IPS-20b (cell line): ENCODE measurements around the gene EXOC3L4.
A peak's percentile ranks its signal among the peaks of the same experiment; 100 is the strongest.

Experiments
- H3K27ac ChIP-seq: one replicate; pipeline ENCODE4 v1.5.1; 2013; ENCODE audit warnings: low read length
- H3K27me3 ChIP-seq: 2 replicates; pipeline ENCODE4 v1.6.1; 2013; ENCODE audit warnings: mild to moderate bottlenecking, low read length, inconsistent platforms; ENCODE audit not compliant: insufficient read depth
- H3K36me3 ChIP-seq: 2 replicates; pipeline ENCODE4 v1.6.1; 2013; ENCODE audit warnings: low read depth, mild to moderate bottlenecking, inconsistent platforms, low read length, moderate library complexity; ENCODE audit not compliant: insufficient read depth
- H3K4me1 ChIP-seq: 2 replicates; pipeline ENCODE4 v1.6.1; 2013; ENCODE audit warnings: mild to moderate bottlenecking, control low read depth, inconsistent platforms, low read length, moderate library complexity; ENCODE audit not compliant: insufficient read depth
- H3K4me3 ChIP-seq: 2 replicates; pipeline ENCODE4 v1.5.1; 2013; ENCODE audit warnings: mild to moderate bottlenecking, low read length, inconsistent platforms
- H3K9ac ChIP-seq: 2 replicates; pipeline ENCODE4 v1.6.1; 2013; ENCODE audit warnings: low read depth, mild to moderate bottlenecking, inconsistent platforms, low read length, moderate library complexity
- H3K9me3 ChIP-seq: 2 replicates; pipeline ENCODE4 v1.6.1; 2013; ENCODE audit warnings: mild to moderate bottlenecking, low read depth, low read length, inconsistent platforms; ENCODE audit not compliant: insufficient read depth

Gene EXOC3L4

DNA sequence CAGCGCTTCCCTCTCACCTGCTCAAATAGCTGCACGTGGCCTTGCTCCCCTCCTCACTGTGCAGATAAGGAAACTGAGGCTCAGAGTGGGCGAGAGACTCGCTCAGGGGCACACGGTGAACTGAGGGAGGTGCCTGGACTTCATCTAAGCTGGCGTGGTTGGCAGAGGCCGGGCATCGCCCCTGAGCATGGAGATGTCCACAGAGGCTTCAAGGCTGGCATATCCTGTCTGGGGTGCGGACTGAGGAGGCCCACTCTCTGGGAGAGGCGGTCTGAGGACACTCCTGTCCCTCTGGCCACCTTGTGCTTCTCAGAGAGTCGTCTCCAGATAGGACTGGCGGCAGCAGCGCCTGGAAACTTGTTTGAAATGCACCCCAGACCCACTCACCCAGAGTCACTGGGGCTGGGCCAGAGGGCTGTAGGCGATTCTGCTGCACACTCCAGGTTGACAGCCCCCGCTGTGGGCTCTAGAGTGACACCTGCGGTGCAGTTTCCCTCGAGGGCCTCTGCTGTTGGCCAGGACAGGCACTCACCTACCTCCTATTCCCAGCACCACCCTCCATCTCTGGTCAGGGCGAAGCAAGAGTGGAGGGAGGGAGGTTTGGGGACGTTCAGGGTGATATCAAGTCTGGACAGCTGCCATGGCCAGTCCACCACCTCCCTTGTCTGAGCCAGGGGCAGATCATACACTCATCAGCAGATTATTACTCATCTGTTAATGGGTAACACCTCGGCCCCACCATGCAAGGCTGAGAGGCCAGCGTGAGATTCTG is 21.7 kb upstream of the EXOC3L4 start:
- no peaks in the 10 kb centered on the region for H3K4me1 ChIP-seq
- H3K9me3 ChIP-seq = no peaks in the 10 kb centered on the region
- H3K4me3 ChIP-seq = no peak overlapping the region
- no peaks in the 10 kb centered on the region for H3K36me3 ChIP-seq
- H3K9ac ChIP-seq = no peak overlapping the region
- H3K27ac ChIP-seq = no peak overlapping the region
- H3K27me3 ChIP-seq = peaks cover 11% of the 10 kb centered on the region; the same call in 1 of the 2 replicates

DNA sequence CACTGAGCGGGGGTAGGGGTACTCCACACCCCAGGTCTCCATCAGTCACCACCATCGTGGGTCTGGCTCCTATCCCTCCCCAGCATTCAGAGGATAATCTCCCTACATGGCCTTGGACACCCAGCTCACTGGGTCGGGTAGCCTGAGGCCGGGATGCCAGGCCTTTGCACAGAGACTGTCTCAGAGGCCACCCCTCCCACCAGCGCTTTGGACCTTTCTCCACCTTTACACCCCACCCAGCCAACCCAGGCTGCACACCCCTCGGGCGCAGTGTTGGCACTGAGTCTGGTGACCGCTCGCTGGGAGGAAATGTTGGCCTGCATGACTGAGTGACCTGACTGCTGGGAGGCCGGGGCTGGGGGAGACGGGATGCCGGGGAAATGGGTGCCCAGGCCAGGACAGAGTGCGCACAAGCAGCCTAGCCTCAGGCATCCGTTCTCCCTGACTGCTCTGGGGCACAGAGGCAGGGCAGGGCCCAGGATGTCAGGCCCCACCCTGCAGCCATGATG is 21.1 kb upstream of the EXOC3L4 start:
- no peaks in the 10 kb centered on the region for H3K36me3 ChIP-seq
- no peak overlapping the region for H3K4me3 ChIP-seq
- H3K9me3 ChIP-seq = no peaks in the 10 kb centered on the region
- no peak overlapping the region for H3K9ac ChIP-seq
- H3K4me1 ChIP-seq = no peaks in the 10 kb centered on the region
- peaks cover 11% of the 10 kb centered on the region; the same call in 1 of the 2 replicates for H3K27me3 ChIP-seq
- H3K27ac ChIP-seq = no peak overlapping the region

- H3K4me3 ChIP-seq = no peak overlapping the region
- no peak overlapping the region for H3K9ac ChIP-seq
- no peaks in the 10 kb centered on the region for H3K9me3 ChIP-seq
- no peak overlapping the region for H3K27ac ChIP-seq
- H3K4me1 ChIP-seq = no peaks in the 10 kb centered on the region
- no peaks in the 10 kb centered on the region for H3K36me3 ChIP-seq
- peaks cover 11% of the 10 kb centered on the region; the same call in 1 of the 2 replicates for H3K27me3 ChIP-seq
Observed at GRCh38 chr14:103073876-103074728, 20.4 kb upstream of the EXOC3L4 start.

- Histone ChIP-seq H3K9me3 (no peaks in the 10 kb centered on the region), H3K36me3 (no peaks in the 10 kb centered on the region), H3K4me3 (peak overlapping the region; percentile 63; the same call in 1 of the 2 replicates), H3K27me3 (peaks cover 11% of the 10 kb centered on the region; the same call in 1 of the 2 replicates), H3K9ac (peak overlapping the region; percentile 37; the same call in 1 of the 2 replicates), H3K27ac (no peak overlapping the region), H3K4me1 (no peaks in the 10 kb centered on the region)
Observed at GRCh38 chr14:103074729-103075367, 19.7 kb upstream of the EXOC3L4 start.

DNA sequence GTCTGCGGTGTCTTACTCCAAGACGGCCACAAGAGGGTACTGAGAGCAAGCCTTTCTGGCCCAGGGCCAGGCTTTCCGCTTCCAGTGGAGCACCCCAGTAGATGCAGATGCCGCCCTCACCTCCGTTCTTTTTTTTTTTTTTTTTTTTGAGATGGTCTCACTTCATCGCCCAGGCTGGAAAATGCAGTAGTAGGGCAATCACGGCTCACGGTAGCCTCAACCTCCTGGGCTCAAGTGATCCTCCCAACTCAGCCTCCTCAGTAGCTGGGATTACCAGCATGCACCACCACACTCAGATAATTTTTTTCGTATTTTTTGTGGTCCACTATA is 16.1 kb upstream of the EXOC3L4 start:
- Histone ChIP-seq H3K9ac (no peak overlapping the region), H3K27ac (no peak overlapping the region), H3K4me1 (no peaks in the 10 kb centered on the region), H3K27me3 (peaks cover 44% of the 10 kb centered on the region), H3K9me3 (no peaks in the 10 kb centered on the region), H3K4me3 (no peak overlapping the region), H3K36me3 (no peaks in the 10 kb centered on the region)

DNA sequence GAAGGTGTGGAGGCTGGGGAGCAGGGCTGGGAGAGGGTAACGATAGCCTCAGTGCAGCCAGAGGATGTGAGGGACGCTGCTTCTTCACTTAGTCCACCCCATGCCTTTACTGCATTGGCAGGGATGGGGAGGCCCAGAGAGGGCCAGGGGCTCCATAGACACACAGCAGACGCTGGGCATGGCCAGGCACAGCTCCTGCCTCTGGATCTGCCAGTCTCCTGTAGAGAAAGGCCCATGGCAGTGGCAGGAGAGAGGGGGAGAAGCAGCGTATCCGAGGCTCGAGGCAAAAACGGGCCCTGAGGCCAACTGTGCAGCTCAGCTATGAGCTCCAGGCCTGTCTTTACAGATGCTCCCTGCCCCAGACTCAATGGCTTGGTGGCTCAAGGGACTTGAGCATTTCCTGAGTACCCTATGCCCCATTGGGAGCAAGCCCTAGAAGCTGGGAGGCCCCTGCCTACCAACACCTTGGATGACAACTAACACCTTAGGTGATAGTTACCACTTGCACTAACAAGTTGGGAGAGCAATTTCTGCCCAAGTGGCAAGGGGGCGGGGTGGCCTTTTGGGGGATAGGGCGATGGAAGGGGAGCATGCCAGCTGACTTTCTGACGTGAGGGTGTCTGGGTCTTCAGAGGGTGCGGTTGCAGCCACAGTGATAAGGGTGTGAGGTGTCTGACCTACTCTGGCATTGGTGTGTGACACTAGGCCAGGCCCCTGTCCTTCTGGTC is 15.5 kb upstream of the EXOC3L4 start:
- Histone ChIP-seq H3K9ac (no peak overlapping the region), H3K27ac (no peak overlapping the region), H3K27me3 (peaks cover 50% of the 10 kb centered on the region), H3K4me1 (no peaks in the 10 kb centered on the region), H3K4me3 (no peak overlapping the region), H3K9me3 (no peaks in the 10 kb centered on the region), H3K36me3 (no peaks in the 10 kb centered on the region)

DNA sequence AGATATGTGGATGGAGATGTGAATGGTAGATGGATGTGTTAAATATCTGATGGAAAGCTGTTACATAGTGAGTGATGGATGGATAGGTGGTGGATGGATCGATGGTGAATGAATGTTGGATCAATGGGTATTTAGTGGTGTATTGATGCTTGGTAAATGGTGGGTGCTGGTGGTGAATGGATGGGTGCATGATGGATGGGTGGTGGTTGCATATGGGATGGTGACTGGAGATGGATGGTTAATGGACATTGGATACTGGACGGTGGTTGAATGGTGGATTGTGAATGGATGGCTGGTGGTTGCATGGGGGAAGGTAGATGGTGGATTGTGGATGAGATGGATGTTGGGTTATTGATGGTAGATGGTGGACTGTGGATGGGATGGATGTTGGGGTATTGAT is 12.6 kb upstream of the EXOC3L4 start:
- Histone ChIP-seq H3K27ac (no peak overlapping the region), H3K27me3 (peaks cover 55% of the 10 kb centered on the region), H3K36me3 (no peaks in the 10 kb centered on the region), H3K9me3 (no peaks in the 10 kb centered on the region), H3K4me3 (no peak overlapping the region), H3K4me1 (no peaks in the 10 kb centered on the region), H3K9ac (no peak overlapping the region)

- H3K4me3 ChIP-seq = peak within 1 kb of the TSS; percentile 40; the same call in 1 of the 2 replicates
- H3K27ac ChIP-seq = no peak within 1 kb of the TSS
- no peak within 1 kb of the TSS for H3K9ac ChIP-seq
- H3K4me1 ChIP-seq = no peaks in the 10 kb centered on the region
- no peaks in the 10 kb centered on the region for H3K9me3 ChIP-seq
- no peaks in the 10 kb centered on the region for H3K36me3 ChIP-seq
- H3K27me3 ChIP-seq = peaks cover 55% of the 10 kb centered on the region
Observed at GRCh38 chr14:103084021-103084919, 10.3 kb upstream of the EXOC3L4 start, which contains the start of gene LBHD2. LBHD2 (plus strand) TSS chr14:103084210; CDS start chr14:103086013, 1,803 bp downstream.

DNA sequence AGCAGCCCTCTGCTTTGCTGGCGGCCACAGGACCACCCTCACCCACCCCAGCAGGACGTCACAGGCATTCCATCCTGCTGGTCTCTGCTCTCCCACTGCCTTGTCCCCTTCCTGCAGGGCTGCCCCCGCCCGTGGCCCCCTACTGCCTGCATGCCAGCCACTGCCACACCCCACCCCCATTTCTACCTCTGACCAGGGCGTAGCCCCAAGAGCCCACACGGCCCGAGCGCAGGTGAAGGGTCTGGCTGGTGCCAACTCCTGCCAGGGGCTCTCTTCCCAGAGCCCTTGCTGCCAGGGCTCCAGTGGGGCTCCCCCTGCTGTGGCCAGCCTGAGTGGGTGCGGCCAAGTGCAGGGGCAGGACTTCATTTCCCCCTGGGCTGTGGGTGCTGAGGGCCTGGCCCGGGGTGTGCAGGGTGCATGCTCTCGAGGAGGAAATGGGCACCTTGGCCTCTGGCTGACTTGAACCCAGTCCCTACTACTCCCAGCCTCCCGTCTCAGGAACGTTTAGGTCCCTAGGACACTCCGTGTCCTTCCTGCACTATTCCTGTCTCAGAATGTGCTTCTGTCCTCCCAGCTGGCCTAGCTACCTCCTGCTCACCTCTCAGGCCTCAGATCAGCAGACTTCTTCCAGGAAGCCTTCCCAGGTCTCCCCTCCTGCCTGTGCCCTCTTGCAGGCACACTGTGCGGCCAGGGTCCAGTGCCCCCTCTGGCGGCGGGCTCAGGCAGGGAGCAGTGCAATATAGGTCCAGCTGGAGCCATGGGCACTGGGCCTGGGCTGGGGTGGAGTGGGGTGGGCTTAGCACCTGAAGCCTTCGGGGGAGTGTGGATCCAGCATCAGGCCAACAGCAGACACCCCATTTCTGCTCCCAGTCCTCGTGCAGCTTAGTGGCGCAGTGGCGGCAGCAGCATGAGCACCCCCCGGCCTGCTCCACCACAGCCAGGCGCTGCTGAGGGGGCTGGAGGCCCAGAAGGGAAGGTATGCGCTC is 9.1 kb upstream of the EXOC3L4 start:
- Histone ChIP-seq H3K27me3 (peaks cover 57% of the 10 kb centered on the region), H3K36me3 (no peaks in the 10 kb centered on the region), H3K27ac (no peak overlapping the region), H3K4me1 (no peaks in the 10 kb centered on the region), H3K4me3 (no peak overlapping the region), H3K9me3 (no peaks in the 10 kb centered on the region), H3K9ac (no peak overlapping the region)
